ENCODE results near the gene LGALS14.
"Not testable (repeated sequence)": the region's sequence is repeated elsewhere in the genome, so short reads cannot be mapped to it uniquely, and the experiment has no call there.

Gene LGALS14

DNA sequence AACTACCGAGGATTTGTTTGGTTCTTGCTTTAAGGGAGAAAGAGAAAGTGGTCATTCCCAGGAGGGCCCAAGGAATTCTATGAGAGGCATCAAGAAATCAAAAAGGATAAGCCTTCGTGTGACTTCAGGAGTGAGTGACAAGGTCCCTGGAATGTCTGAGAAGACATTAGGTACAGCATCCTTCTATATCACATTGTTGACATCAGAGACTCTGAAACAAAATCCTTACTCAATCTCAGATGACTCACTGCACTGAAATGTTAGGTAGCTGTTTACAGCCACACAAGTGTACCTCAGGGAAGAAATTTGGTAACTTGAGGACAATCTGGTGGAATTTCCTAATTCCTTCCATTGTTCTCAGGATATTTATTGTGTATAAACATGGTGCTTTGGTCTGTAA is 7.9 kb upstream of the LGALS14 start:
- no peak overlapping the region for H3K27ac ChIP-seq (ENCODE audit: low read length)
- H3K4me1 ChIP-seq (ENCODE audit: control insufficient read depth in 1 of 2, insufficient read depth in 2 of 2, low read length in 2 of 2): no peaks in the 10 kb centered on the region
- no peaks in the 10 kb centered on the region for H3K9me3 ChIP-seq (ENCODE audit: control insufficient read depth in 1 of 2, low read length in 2 of 2)
- no peaks in the 10 kb centered on the region for H3K27me3 ChIP-seq (ENCODE audit: low read depth, low read length)
- no peak overlapping the region for H3K4me3 ChIP-seq (ENCODE audit: low read depth in 1 of 2, low read length in 2 of 2)
- no peaks in the 10 kb centered on the region for H3K36me3 ChIP-seq (ENCODE audit: control insufficient read depth in 1 of 2, insufficient read depth in 2 of 2, low read length in 2 of 2)

DNA sequence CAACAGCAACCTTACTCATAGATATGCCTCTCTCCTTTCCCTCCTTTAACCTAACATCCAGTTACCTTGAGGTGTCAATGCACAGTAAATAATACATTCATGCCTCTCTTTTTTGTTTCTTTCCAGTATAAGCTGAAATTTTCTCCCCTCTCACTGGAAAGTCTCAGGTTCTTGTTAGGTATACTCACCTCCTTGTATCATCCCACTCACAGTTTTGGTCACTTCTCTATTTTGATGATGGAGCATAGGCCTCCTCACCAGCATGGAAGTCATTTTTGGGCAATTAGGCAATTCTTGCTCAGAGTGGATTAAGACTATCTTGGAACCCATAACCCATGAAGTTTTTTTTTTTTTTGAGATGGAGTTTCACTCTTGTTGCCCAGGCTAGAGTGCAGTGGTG is 5.7 kb upstream of the LGALS14 start:
- H3K27me3 ChIP-seq (ENCODE audit: low read depth, low read length): no peaks in the 10 kb centered on the region
- H3K9me3 ChIP-seq (ENCODE audit: control insufficient read depth in 1 of 2, low read length in 2 of 2): no peaks in the 10 kb centered on the region
- H3K4me1 ChIP-seq (ENCODE audit: control insufficient read depth in 1 of 2, insufficient read depth in 2 of 2, low read length in 2 of 2): no peaks in the 10 kb centered on the region
- no peak overlapping the region for H3K4me3 ChIP-seq (ENCODE audit: low read depth in 1 of 2, low read length in 2 of 2)
- H3K27ac ChIP-seq (ENCODE audit: low read length): no peak overlapping the region
- H3K36me3 ChIP-seq (ENCODE audit: control insufficient read depth in 1 of 2, insufficient read depth in 2 of 2, low read length in 2 of 2): no peaks in the 10 kb centered on the region

DNA sequence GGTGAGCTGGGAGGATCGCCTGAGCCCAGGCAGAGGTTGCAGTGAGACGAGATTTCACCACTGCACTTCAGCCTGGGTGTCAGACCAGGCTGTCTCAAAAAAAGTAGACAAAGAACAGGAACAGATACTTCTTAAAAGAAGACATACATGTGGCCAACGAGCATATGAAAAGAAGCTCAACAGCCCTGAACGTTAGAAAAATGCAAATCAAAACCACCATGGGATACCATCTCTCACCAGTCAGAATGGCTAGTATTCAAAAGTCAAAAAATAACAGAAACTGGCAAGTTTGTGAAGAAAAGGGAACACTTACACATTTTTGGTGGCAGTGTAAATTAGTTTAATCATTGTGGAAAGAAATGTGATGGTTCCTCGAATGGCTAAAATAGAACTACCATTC is 3.0 kb upstream of the LGALS14 start:
- no peak overlapping the region for H3K4me3 ChIP-seq (ENCODE audit: low read depth in 1 of 2, low read length in 2 of 2)
- H3K4me1 ChIP-seq (ENCODE audit: control insufficient read depth in 1 of 2, insufficient read depth in 2 of 2, low read length in 2 of 2): no peaks in the 10 kb centered on the region

GRCh38 chr19:39705578-39706188 is 1.4 kb downstream of the LGALS14 start:
- H3K36me3 ChIP-seq (ENCODE audit: control insufficient read depth in 1 of 2, insufficient read depth in 2 of 2, low read length in 2 of 2): no peaks in the 10 kb centered on the region
- no peaks in the 10 kb centered on the region for H3K9me3 ChIP-seq (ENCODE audit: control insufficient read depth in 1 of 2, low read length in 2 of 2)
- no peak overlapping the region for H3K4me3 ChIP-seq (ENCODE audit: low read depth in 1 of 2, low read length in 2 of 2)

More for the DNA sequence above, 3.0 kb upstream of the LGALS14 start:
- H3K36me3 ChIP-seq (ENCODE audit: control insufficient read depth in 1 of 2, insufficient read depth in 2 of 2, low read length in 2 of 2): no peaks in the 10 kb centered on the region
- no peaks in the 10 kb centered on the region for H3K27me3 ChIP-seq (ENCODE audit: low read depth, low read length)
- H3K27ac ChIP-seq (ENCODE audit: low read length): no peak overlapping the region
- no peaks in the 10 kb centered on the region for H3K9me3 ChIP-seq (ENCODE audit: control insufficient read depth in 1 of 2, low read length in 2 of 2)

GRCh38 chr19:39708594-39708993 is 4.3 kb downstream of the LGALS14 start:
- Histone ChIP-seq H3K27me3 (ENCODE audit: low read depth, low read length) (no peaks in the 10 kb centered on the region), H3K36me3 (ENCODE audit: control insufficient read depth in 1 of 2, insufficient read depth in 2 of 2, low read length in 2 of 2) (no peaks in the 10 kb centered on the region), H3K4me1 (ENCODE audit: control insufficient read depth in 1 of 2, insufficient read depth in 2 of 2, low read length in 2 of 2) (no peaks in the 10 kb centered on the region), H3K27ac (ENCODE audit: low read length) (no peak overlapping the region), H3K4me3 (ENCODE audit: low read depth in 1 of 2, low read length in 2 of 2) (no peak overlapping the region), H3K9me3 (ENCODE audit: control insufficient read depth in 1 of 2, low read length in 2 of 2) (peaks cover 0 to 2% of the 10 kb centered on the region in 2 donors)

More at GRCh38 chr19:39705578-39706188, 1.4 kb downstream of the LGALS14 start:
- Histone ChIP-seq H3K27me3 (ENCODE audit: low read depth, low read length) (no peaks in the 10 kb centered on the region), H3K4me1 (ENCODE audit: control insufficient read depth in 1 of 2, insufficient read depth in 2 of 2, low read length in 2 of 2) (no peaks in the 10 kb centered on the region), H3K27ac (ENCODE audit: low read length) (no peak overlapping the region)

GRCh38 chr19:39709026-39709872 is 5.0 kb downstream of the LGALS14 start:
- no peak overlapping the region for H3K27ac ChIP-seq (ENCODE audit: low read length)
- no peaks in the 10 kb centered on the region for H3K27me3 ChIP-seq (ENCODE audit: low read depth, low read length)

DNA sequence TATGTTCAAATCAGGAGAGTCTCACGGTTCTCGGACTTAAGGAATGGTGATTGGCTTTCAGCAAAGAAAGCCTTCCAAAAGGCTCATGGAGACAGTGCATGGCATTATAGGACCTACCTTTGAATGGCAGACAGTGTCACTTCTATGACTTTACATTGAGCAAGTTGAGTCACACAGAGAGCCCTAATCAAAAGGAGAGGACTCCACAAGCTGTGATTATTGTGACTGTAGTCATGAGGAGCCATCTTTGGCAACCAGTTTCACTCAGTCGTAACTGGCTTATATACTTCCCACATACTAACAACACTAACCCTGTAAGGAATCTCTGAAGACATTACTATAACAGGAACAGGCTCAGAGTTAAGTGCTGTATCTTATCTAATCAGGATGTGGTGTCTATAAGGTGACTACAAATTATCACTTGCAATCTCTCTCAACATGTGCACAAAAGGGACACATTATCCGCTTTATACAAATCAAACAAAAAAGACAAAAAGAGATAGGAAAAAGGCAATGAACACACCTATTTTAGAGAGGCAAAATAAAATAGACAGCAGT is 6.1 kb downstream of the LGALS14 start:
- Histone ChIP-seq H3K4me3 (ENCODE audit: low read depth in 1 of 2, low read length in 2 of 2) (no peak overlapping the region), H3K27ac (ENCODE audit: low read length) (no peak overlapping the region), H3K4me1 (ENCODE audit: control insufficient read depth in 1 of 2, insufficient read depth in 2 of 2, low read length in 2 of 2) (no peaks in the 10 kb centered on the region), H3K27me3 (ENCODE audit: low read depth, low read length) (no peaks in the 10 kb centered on the region), H3K9me3 (ENCODE audit: control insufficient read depth in 1 of 2, low read length in 2 of 2) (peaks cover 0 to 2% of the 10 kb centered on the region in 2 donors), H3K36me3 (ENCODE audit: control insufficient read depth in 1 of 2, insufficient read depth in 2 of 2, low read length in 2 of 2) (no peaks in the 10 kb centered on the region)

More at GRCh38 chr19:39709026-39709872, 5.0 kb downstream of the LGALS14 start:
- Histone ChIP-seq H3K9me3 (ENCODE audit: control insufficient read depth in 1 of 2, low read length in 2 of 2) (peaks cover 0 to 2% of the 10 kb centered on the region in 2 donors), H3K36me3 (ENCODE audit: control insufficient read depth in 1 of 2, insufficient read depth in 2 of 2, low read length in 2 of 2) (no peaks in the 10 kb centered on the region), H3K4me3 (ENCODE audit: low read depth in 1 of 2, low read length in 2 of 2) (no peak overlapping the region), H3K4me1 (ENCODE audit: control insufficient read depth in 1 of 2, insufficient read depth in 2 of 2, low read length in 2 of 2) (no peaks in the 10 kb centered on the region)

- not testable (repeated sequence) for H3K36me3 ChIP-seq (ENCODE audit: control insufficient read depth in 1 of 2, insufficient read depth in 2 of 2, low read length in 2 of 2); H3K27ac ChIP-seq (ENCODE audit: low read length); H3K27me3 ChIP-seq (ENCODE audit: low read depth, low read length); H3K4me3 ChIP-seq (ENCODE audit: low read depth in 1 of 2, low read length in 2 of 2); H3K4me1 ChIP-seq (ENCODE audit: control insufficient read depth in 1 of 2, insufficient read depth in 2 of 2, low read length in 2 of 2); H3K9me3 ChIP-seq (ENCODE audit: control insufficient read depth in 1 of 2, low read length in 2 of 2)
Measured at GRCh38 chr19:39720144-39720543, 15.9 kb downstream of the LGALS14 start.

- H3K27me3 ChIP-seq (ENCODE audit: low read depth, low read length): no peaks in the 10 kb centered on the region
- H3K9me3 ChIP-seq (ENCODE audit: control insufficient read depth in 1 of 2, low read length in 2 of 2): no peaks in the 10 kb centered on the region
- H3K4me1 ChIP-seq (ENCODE audit: control insufficient read depth in 1 of 2, insufficient read depth in 2 of 2, low read length in 2 of 2): no peaks in the 10 kb centered on the region
- H3K4me3 ChIP-seq (ENCODE audit: low read depth in 1 of 2, low read length in 2 of 2): no peak overlapping the region
- H3K27ac ChIP-seq (ENCODE audit: low read length): no peak overlapping the region
- H3K36me3 ChIP-seq (ENCODE audit: control insufficient read depth in 1 of 2, insufficient read depth in 2 of 2, low read length in 2 of 2): no peaks in the 10 kb centered on the region
Measured at GRCh38 chr19:39725995-39726394, 21.7 kb downstream of the LGALS14 start.

DNA sequence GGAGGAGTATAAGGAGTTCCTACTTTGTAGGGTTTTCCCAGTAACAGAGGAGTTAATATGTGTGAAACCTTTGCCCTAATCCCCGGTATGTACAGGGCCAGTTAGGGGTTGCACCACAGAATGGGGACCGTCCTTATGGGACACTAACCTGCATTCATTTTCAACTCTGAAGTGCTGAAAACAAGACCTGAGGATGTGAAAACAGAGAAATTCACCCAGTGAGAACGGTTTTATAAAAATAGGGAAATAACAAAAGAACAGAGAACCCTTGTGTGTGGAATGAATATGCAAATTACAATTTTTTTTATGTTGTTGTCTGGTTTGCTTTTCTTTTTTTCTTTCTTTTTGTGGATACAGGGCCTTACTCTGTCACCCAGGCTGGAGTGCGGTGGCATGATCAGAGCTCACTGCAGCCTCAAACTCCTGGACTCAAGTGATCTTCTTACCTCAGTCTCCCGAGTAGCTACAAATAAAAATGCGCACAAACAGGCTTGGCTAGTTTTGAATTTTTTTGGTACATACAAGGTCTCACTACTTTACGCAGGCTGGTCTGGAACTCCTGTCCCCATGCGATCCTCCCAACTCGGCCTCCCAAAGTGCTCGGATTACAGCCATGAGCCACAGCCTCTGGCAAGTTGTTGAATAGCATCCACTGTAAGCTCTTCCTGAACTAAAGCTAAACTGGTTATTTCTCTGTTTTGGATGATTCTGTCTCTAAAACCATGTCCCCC is 23.0 kb downstream of the LGALS14 start:
- Histone ChIP-seq H3K27ac (ENCODE audit: low read length) (no peak overlapping the region), H3K4me1 (ENCODE audit: control insufficient read depth in 1 of 2, insufficient read depth in 2 of 2, low read length in 2 of 2) (no peaks in the 10 kb centered on the region), H3K4me3 (ENCODE audit: low read depth in 1 of 2, low read length in 2 of 2) (no peak overlapping the region), H3K27me3 (ENCODE audit: low read depth, low read length) (no peaks in the 10 kb centered on the region), H3K9me3 (ENCODE audit: control insufficient read depth in 1 of 2, low read length in 2 of 2) (no peaks in the 10 kb centered on the region), H3K36me3 (ENCODE audit: control insufficient read depth in 1 of 2, insufficient read depth in 2 of 2, low read length in 2 of 2) (no peaks in the 10 kb centered on the region)

DNA sequence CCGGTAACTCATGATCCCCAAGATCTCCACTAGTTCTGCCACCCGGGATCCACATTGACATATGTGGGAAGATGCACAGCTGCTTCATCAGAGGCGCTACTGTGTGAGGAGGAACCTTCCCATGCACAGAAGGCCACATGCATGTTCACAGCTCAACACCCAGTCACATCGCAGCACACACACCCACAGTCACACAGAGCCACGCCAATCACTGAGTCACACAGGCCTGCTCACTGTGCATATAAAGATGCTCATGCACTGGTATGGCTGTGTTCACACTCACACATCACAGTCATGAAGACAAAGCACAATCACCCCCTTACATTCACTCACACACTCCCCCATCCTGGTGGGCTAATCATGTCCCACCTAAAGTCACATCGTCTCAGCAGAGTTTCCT is 23.8 kb downstream of the LGALS14 start:
- no peaks in the 10 kb centered on the region for H3K36me3 ChIP-seq (ENCODE audit: control insufficient read depth in 1 of 2, insufficient read depth in 2 of 2, low read length in 2 of 2)

More for the DNA sequence above, 23.8 kb downstream of the LGALS14 start:
- Histone ChIP-seq H3K27me3 (ENCODE audit: low read depth, low read length) (no peaks in the 10 kb centered on the region), H3K4me1 (ENCODE audit: control insufficient read depth in 1 of 2, insufficient read depth in 2 of 2, low read length in 2 of 2) (no peaks in the 10 kb centered on the region), H3K9me3 (ENCODE audit: control insufficient read depth in 1 of 2, low read length in 2 of 2) (no peaks in the 10 kb centered on the region), H3K27ac (ENCODE audit: low read length) (no peak overlapping the region), H3K4me3 (ENCODE audit: low read depth in 1 of 2, low read length in 2 of 2) (no peak overlapping the region)
